Gastroesophageal sphincter (tissue), 4 donors: Measurements from ENCODE around the gene SUMO2. TPM values are rescaled to one million over a fixed set of nuclear protein-coding genes. Genes with fewer than 3 reads are reported as not detected.

Experiments
- ATAC-seq: fragments of 150-250 bp; one replicate; pipeline ENCODE4 v1.9.1; 2016; ENCODE audit warnings: mild to moderate bottlenecking, moderate library complexity
- H3K27ac ChIP-seq, 4 donors: fragments of 200-600 bp; sonication (generic) in 3 of 4; 1 replicate in 3 of 4; 2 replicates in 1 of 4; pipeline ENCODE4 v1.5.1; 2016 to 2019
- H3K27me3 ChIP-seq: fragments of 200-600 bp; sonication (generic); one replicate; pipeline ENCODE4 v1.5.1; 2019
- H3K36me3 ChIP-seq, 2 donors: fragments of 200-600 bp; sonication (generic); one replicate each; pipeline ENCODE4 v1.5.1; 2019; ENCODE audit warnings: control low read depth in 1 of 2
- H3K4me1 ChIP-seq, 3 donors: fragments of 200-600 bp; sonication (generic); 1 replicate in 2 of 3; 2 replicates in 1 of 3; pipeline ENCODE4 v1.5.1; 2016 to 2019; ENCODE audit warnings: control low read depth in 2 of 3
- H3K4me3 ChIP-seq, 2 donors: fragments of 200-600 bp; sonication (generic); one replicate each; pipeline ENCODE4 v1.5.1; 2019; ENCODE audit warnings: mild to moderate bottlenecking in 1 of 2, moderate library complexity in 1 of 2
- H3K9me3 ChIP-seq, 3 donors: fragments of 200-600 bp; sonication (generic); one replicate each; pipeline ENCODE4 v1.5.1; 2017 to 2019; ENCODE audit warnings: control low read depth in 2 of 3
- CTCF ChIP-seq, 4 experiments: fragments of 200-600 bp in 2 of 4; fragments of 450-650 bp in 2 of 4; sonication (generic) in 1 of 4; IDR thresholded peaks; one replicate each; pipeline ENCODE4 v1.5.1; 2017 to 2019; ENCODE audit warnings: antibody characterized with exemption in 4 of 4, mild to moderate bottlenecking in 2 of 4, moderate library complexity in 2 of 4
- EP300 ChIP-seq: sonication (generic); formaldehyde crosslinking; IDR thresholded peaks from one replicate; pipeline ENCODE4 v1.6.1; 2017; ENCODE audit warnings: antibody characterized with exemption, mild to moderate bottlenecking
- POLR2A ChIP-seq, 2 donors: fragments of 450-650 bp; IDR thresholded peaks; one replicate each; pipeline ENCODE4 v1.6.1; 2017; ENCODE audit warnings: antibody characterized with exemption in 2 of 2, mild to moderate bottlenecking in 2 of 2, moderate library complexity in 1 of 2
- POLR2AphosphoS5 ChIP-seq: sonication (generic); formaldehyde crosslinking; IDR thresholded peaks from one replicate; pipeline ENCODE4 v1.6.1; 2017; ENCODE audit warnings: antibody characterized with exemption
- WGBS, 2 donors: methylation state at CpG; one replicate each; pipeline ENCODE4 v1.1.5; 2018; ENCODE audit warnings: low coverage in 1 of 2; 5-methylcytosine and 5-hydroxymethylcytosine counted together
- total RNA-seq, 4 donors: library from RNA; depleted of rRNA; stranded (reverse); fragments of >200 nt; gene quantifications; one replicate each; pipeline ENCODE4 v1.1.0, GENCODE V29; 2016

Gene SUMO2
- total RNA-seq, 4 donors from 2014 or later, result 67.7 to 95.2 (median 69.9) TPM

GRCh38 chr17:75131278-75132017, 51.3 kb downstream of the SUMO2 start, which contains the start of gene NT5C:
NT5C (minus strand) TSS chr17:75131742; CDS start chr17:75131707, 35 bp downstream.
- Histone ChIP-seq H3K4me1 (peaks cover 0 to 23% (median 5%) of the 10 kb centered on the region in 3 donors), H3K27me3 (no peaks in the 10 kb centered on the region), H3K36me3 (peaks cover 0 to 20% of the 10 kb centered on the region in 2 donors), H3K4me3 (peak within 1 kb of the TSS; percentile 59 to 88), H3K9me3 (no peaks in the 10 kb centered on the region), H3K27ac (peak within 1 kb of the TSS; percentile 59 to 90 (median 88))
- 0% methylated on average over 5 of the region's 82 CpGs; no CpG with 5 or more reads in 1 of the 2 donors for WGBS, 2 donors
- TF ChIP-seq POLR2A (IDR thresholded peaks at IDR 0.05) (peak; percentile 63 to 73), EP300 (no peak), CTCF (IDR thresholded peaks at IDR 0.05) (peak in 3 of 4 experiments; percentile 70 to 88 (median 78)), POLR2AphosphoS5 (peak; percentile 21)
- ATAC-seq, result peak; percentile 93

GRCh38 chr17:75130632-75131277, 52.0 kb downstream of the SUMO2 start:
- TF ChIP-seq CTCF (IDR thresholded peaks at IDR 0.05), result peak in 3 of 4 experiments; percentile 35 to 57 (median 45)
- TF ChIP-seq EP300, result no peak
- peak overlapping the region; percentile 59 to 88 for H3K4me3 ChIP-seq
- H3K9me3 ChIP-seq, result no peaks in the 10 kb centered on the region
- no peaks in the 10 kb centered on the region for H3K27me3 ChIP-seq
- H3K4me1 ChIP-seq, result peaks cover 0 to 23% (median 5%) of the 10 kb centered on the region in 3 donors
- peaks cover 0 to 20% of the 10 kb centered on the region in 2 donors for H3K36me3 ChIP-seq
- peak; percentile 51 for ATAC-seq
- H3K27ac ChIP-seq, result peak overlapping the region; percentile 59 to 90 (median 88)
- WGBS, 2 donors, result 30 to 41% methylated on average over 3 to 6 of the region's 29 CpGs

- H3K36me3 ChIP-seq, result peaks cover 0 to 20% of the 10 kb centered on the region in 2 donors
- no peaks in the 10 kb centered on the region for H3K27me3 ChIP-seq
- H3K4me3 ChIP-seq, result peak overlapping the region in 1 of 2 donors; percentile 88
- no peaks in the 10 kb centered on the region for H3K9me3 ChIP-seq
- 34 to 74% methylated on average over 3 to 9 of the region's 24 CpGs for WGBS, 2 donors
- peak overlapping the region in 3 of 4 donors; percentile 87 to 90 (median 89) for H3K27ac ChIP-seq
- TF ChIP-seq EP300 (no peak), CTCF (IDR thresholded peaks at IDR 0.05) (no peak), POLR2A (IDR thresholded peaks at IDR 0.05) (no peak), POLR2AphosphoS5 (no peak)
- H3K4me1 ChIP-seq, result peaks cover 0 to 23% (median 5%) of the 10 kb centered on the region in 3 donors
- no peak for ATAC-seq
Observed at GRCh38 chr17:75130059-75130631, 52.6 kb downstream of the SUMO2 start.

GRCh38 chr17:75129576-75129975, 53.2 kb downstream of the SUMO2 start:
- 90% methylated on average over 4 of the region's 9 CpGs; no CpG with 5 or more reads in 1 of the 2 donors for WGBS, 2 donors
- Histone ChIP-seq H3K27me3 (no peaks in the 10 kb centered on the region), H3K4me3 (no peak overlapping the region), H3K36me3 (peaks cover 0 to 20% of the 10 kb centered on the region in 2 donors), H3K4me1 (peaks cover 0 to 23% (median 5%) of the 10 kb centered on the region in 3 donors), H3K9me3 (no peaks in the 10 kb centered on the region), H3K27ac (peak overlapping the region in 1 of 4 donors; percentile 90)
- TF ChIP-seq POLR2AphosphoS5, result no peak
- no peak for TF ChIP-seq EP300
- TF ChIP-seq CTCF (IDR thresholded peaks at IDR 0.05), result no peak
- no peak for TF ChIP-seq POLR2A (IDR thresholded peaks at IDR 0.05)
- ATAC-seq, result no peak
